Mesodermal cell (in vitro differentiated cells): Measurements from ENCODE around the gene ASH1L.

Experiments used
- H3K27ac ChIP-seq: 2 replicates; pipeline ENCODE4 v1.7.0; 2013; ENCODE audit warnings: mild to moderate bottlenecking, low read depth, low read length, moderate library complexity; ENCODE audit not compliant: severe bottlenecking
- H3K36me3 ChIP-seq: 2 replicates; pipeline ENCODE4 v1.7.1; 2013; ENCODE audit warnings: mild to moderate bottlenecking, low read length, moderate library complexity; ENCODE audit not compliant: control insufficient read depth, insufficient read depth
- H3K4me1 ChIP-seq: one replicate; pipeline ENCODE4 v1.7.1; 2013; ENCODE audit warnings: mild to moderate bottlenecking, low read length; ENCODE audit not compliant: insufficient read depth, control insufficient read depth, poor library complexity, severe bottlenecking
- H3K4me3 ChIP-seq: 2 replicates; pipeline ENCODE4 v1.7.0; 2013; ENCODE audit warnings: low read length, control low read depth, mild to moderate bottlenecking; ENCODE audit not compliant: insufficient read depth, poor library complexity, severe bottlenecking; ENCODE audit errors: extremely low read depth
- H3K9me3 ChIP-seq: 2 replicates; pipeline ENCODE4 v1.7.1; 2013; ENCODE audit warnings: mild to moderate bottlenecking, low read length, moderate library complexity; ENCODE audit not compliant: control insufficient read depth
- WGBS, 2 experiments: methylation state at CpG; one replicate each; pipeline ENCODE4 v1.1.5; 2013; ENCODE audit warnings: missing lambda C conversion rate in 2 of 2; ENCODE audit not compliant: insufficient coverage in 2 of 2; 5-methylcytosine and 5-hydroxymethylcytosine counted together

ASH1L gene

GRCh38 chr1:155327981-155328380 is 234.6 kb downstream of the ASH1L start:
- Histone ChIP-seq H3K27ac (no peak overlapping the region), H3K9me3 (no peaks in the 10 kb centered on the region), H3K4me3 (no peak overlapping the region), H3K4me1 (peaks cover 8% of the 10 kb centered on the region), H3K36me3 (peaks cover 57% of the 10 kb centered on the region)
- WGBS, 2 experiments, result 100% methylated on average over 3 to 4 of the region's 4 CpGs

GRCh38 chr1:155326631-155327037 is 236.0 kb downstream of the ASH1L start:
- Histone ChIP-seq H3K4me1 (peaks cover 16% of the 10 kb centered on the region), H3K9me3 (no peaks in the 10 kb centered on the region), H3K36me3 (peaks cover 52% of the 10 kb centered on the region), H3K27ac (no peak overlapping the region), H3K4me3 (no peak overlapping the region)
- 89 to 97% methylated on average over 5 of the region's 7 CpGs for WGBS, 2 experiments

GRCh38 chr1:155326020-155326526 is 236.5 kb downstream of the ASH1L start:
- no peak overlapping the region for H3K27ac ChIP-seq
- peak overlapping the region; percentile 73 for H3K4me3 ChIP-seq
- peaks cover 47% of the 10 kb centered on the region for H3K36me3 ChIP-seq

GRCh38 chr1:155325603-155325893 is 237.1 kb downstream of the ASH1L start:
- Histone ChIP-seq H3K4me3 (peak overlapping the region; percentile 73), H3K4me1 (peaks cover 26% of the 10 kb centered on the region), H3K27ac (no peak overlapping the region), H3K36me3 (peaks cover 43% of the 10 kb centered on the region), H3K9me3 (no peaks in the 10 kb centered on the region)
- 60 to 63% methylated on average over 6 of the region's 6 CpGs for WGBS, 2 experiments

More at GRCh38 chr1:155326020-155326526, 236.5 kb downstream of the ASH1L start:
- 94 to 100% methylated on average over 5 of the region's 6 CpGs for WGBS, 2 experiments
- Histone ChIP-seq H3K9me3 (no peaks in the 10 kb centered on the region), H3K4me1 (peaks cover 21% of the 10 kb centered on the region)

- Histone ChIP-seq H3K9me3 (no peaks in the 10 kb centered on the region), H3K36me3 (peaks cover 43% of the 10 kb centered on the region), H3K27ac (peak overlapping the region; percentile 88), H3K4me1 (peaks cover 32% of the 10 kb centered on the region), H3K4me3 (peak overlapping the region; percentile 73)
- WGBS, 2 experiments, result 9 to 11% methylated on average over 36 to 50 of the region's 59 CpGs
Observed at GRCh38 chr1:155324717-155325602, 237.6 kb downstream of the ASH1L start.

- H3K36me3 ChIP-seq, result peaks cover 48% of the 10 kb centered on the region
- H3K9me3 ChIP-seq, result no peaks in the 10 kb centered on the region
- H3K27ac ChIP-seq, result peak overlapping the region; percentile 88
- 0% methylated on average over 30 to 33 of the region's 44 CpGs for WGBS, 2 experiments
- peaks cover 35% of the 10 kb centered on the region for H3K4me1 ChIP-seq
- peak overlapping the region; percentile 73 for H3K4me3 ChIP-seq
Observed at GRCh38 chr1:155324037-155324716, 238.4 kb downstream of the ASH1L start.

- H3K36me3 ChIP-seq, result peaks cover 53% of the 10 kb centered on the region
- 0% methylated on average over 13 to 21 of the region's 29 CpGs for WGBS, 2 experiments
Observed at GRCh38 chr1:155323729-155324036, 238.9 kb downstream of the ASH1L start.

GRCh38 chr1:155322953-155323728 is 239.5 kb downstream of the ASH1L start:
- Histone ChIP-seq H3K36me3 (peaks cover 56% of the 10 kb centered on the region), H3K4me1 (peaks cover 40% of the 10 kb centered on the region), H3K9me3 (no peaks in the 10 kb centered on the region), H3K4me3 (peak overlapping the region; percentile 73), H3K27ac (peak overlapping the region; percentile 88)
- WGBS, 2 experiments, result 0% methylated on average over 33 to 40 of the region's 58 CpGs

More at GRCh38 chr1:155323729-155324036, 238.9 kb downstream of the ASH1L start:
- H3K27ac ChIP-seq, result peak overlapping the region; percentile 88
- H3K4me3 ChIP-seq, result peak overlapping the region; percentile 73
- peaks cover 35% of the 10 kb centered on the region for H3K4me1 ChIP-seq
- no peaks in the 10 kb centered on the region for H3K9me3 ChIP-seq

GRCh38 chr1:155322571-155322952 is 240.0 kb downstream of the ASH1L start:
- peak overlapping the region; percentile 73 for H3K4me3 ChIP-seq
- H3K36me3 ChIP-seq, result peaks cover 55% of the 10 kb centered on the region
- 3 to 7% methylated on average over 18 to 25 of the region's 28 CpGs for WGBS, 2 experiments
- H3K27ac ChIP-seq, result peak overlapping the region; percentile 88
- peaks cover 40% of the 10 kb centered on the region for H3K4me1 ChIP-seq
- H3K9me3 ChIP-seq, result no peaks in the 10 kb centered on the region

- H3K9me3 ChIP-seq, result no peaks in the 10 kb centered on the region
- WGBS, 2 experiments, result 56 to 63% methylated on average over 18 to 25 of the region's 27 CpGs
- H3K4me1 ChIP-seq, result peaks cover 40% of the 10 kb centered on the region
- H3K27ac ChIP-seq, result peak overlapping the region; percentile 88
- peaks cover 54% of the 10 kb centered on the region for H3K36me3 ChIP-seq
- peak overlapping the region; percentile 73 for H3K4me3 ChIP-seq
Observed at GRCh38 chr1:155321639-155322503, 240.7 kb downstream of the ASH1L start.
